WI38 (cell line): Measurements from ENCODE around the gene CDO1.
"Not testable (repeated sequence)": the region's sequence is repeated elsewhere in the genome, so short reads cannot be mapped to it uniquely, and the experiment has no call there.

Source experiments
- H3K4me3 ChIP-seq: 2 replicates; pipeline ENCODE4 v1.5.1; 2011; ENCODE audit warnings: low read depth, mild to moderate bottlenecking, control low read depth, low read length
- TF ChIP-seq, protein P1 (sequence below): IDR thresholded peaks from 2 replicates; pipeline ENCODE4 v1.5.1; 2012; ENCODE audit warnings: low read depth, mild to moderate bottlenecking, control low read depth, low read length

CDO1 gene

DNA sequence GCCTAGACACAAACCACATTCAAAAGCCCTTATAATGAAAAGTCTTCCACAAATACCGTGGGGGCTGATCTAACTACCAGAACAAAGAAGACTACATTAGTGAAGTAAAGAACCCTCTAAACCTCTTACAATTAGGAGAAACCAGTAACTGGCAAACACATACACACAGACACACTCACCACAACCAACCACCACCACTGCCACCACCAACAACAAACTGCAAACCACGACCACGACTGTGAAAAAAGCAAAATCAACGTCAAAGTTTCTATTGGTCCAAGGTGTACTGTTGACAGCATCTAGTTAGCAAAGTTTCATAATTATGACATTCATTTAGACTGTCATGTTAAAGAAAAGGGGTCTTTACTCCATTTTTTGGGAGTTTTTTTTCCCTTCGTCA, 2.7 kb downstream of the CDO1 start:
- no peak overlapping the region for H3K4me3 ChIP-seq
- TF ChIP-seq, protein P1, sequence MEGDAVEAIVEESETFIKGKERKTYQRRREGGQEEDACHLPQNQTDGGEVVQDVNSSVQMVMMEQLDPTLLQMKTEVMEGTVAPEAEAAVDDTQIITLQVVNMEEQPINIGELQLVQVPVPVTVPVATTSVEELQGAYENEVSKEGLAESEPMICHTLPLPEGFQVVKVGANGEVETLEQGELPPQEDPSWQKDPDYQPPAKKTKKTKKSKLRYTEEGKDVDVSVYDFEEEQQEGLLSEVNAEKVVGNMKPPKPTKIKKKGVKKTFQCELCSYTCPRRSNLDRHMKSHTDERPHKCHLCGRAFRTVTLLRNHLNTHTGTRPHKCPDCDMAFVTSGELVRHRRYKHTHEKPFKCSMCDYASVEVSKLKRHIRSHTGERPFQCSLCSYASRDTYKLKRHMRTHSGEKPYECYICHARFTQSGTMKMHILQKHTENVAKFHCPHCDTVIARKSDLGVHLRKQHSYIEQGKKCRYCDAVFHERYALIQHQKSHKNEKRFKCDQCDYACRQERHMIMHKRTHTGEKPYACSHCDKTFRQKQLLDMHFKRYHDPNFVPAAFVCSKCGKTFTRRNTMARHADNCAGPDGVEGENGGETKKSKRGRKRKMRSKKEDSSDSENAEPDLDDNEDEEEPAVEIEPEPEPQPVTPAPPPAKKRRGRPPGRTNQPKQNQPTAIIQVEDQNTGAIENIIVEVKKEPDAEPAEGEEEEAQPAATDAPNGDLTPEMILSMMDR, result no peak

DNA sequence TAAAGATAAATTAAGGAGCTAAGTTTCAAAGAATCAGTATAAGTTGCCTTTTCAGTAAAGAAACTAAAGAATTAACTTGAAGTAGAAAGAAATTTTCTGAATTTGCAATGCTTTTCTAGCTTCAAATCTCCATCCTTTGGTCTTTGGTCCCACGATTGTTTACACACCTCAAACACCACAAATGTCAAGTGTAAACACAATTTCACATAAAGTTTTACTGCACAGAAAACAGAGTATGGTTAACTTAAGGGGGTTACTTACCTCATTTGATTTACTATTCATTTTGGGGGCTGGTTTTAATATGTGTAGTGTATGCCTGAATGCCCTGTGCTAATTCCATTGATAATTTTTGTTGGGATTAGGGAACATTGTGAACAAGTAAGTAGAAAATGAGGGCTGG, 4.1 kb downstream of the CDO1 start:
- TF ChIP-seq, protein P1, result no peak
- no peak overlapping the region for H3K4me3 ChIP-seq

DNA sequence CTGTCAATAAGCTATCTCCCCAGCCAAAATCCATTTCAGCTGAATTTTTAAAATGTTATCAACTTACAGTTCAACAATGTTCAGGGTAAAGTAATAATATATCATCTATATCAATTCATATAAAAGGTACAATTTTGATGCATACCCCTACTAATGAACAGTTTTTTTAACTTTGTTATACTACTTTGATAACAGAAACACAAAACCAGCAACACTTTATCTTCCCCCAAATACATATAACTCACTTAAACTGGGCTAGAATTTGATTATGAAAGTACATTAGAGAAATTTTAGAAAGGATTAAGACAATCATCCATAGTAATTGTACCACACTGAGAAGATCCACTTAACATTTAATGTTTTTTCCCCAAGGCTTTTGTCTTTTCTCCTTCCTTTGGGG, 5.1 kb downstream of the CDO1 start:
- TF ChIP-seq, protein P1, result no peak
- no peak overlapping the region for H3K4me3 ChIP-seq

- no peak overlapping the region for H3K4me3 ChIP-seq
- TF ChIP-seq, protein P1, result no peak
Measured at GRCh38 chr5:115810761-115811160, 5.7 kb downstream of the CDO1 start.

DNA sequence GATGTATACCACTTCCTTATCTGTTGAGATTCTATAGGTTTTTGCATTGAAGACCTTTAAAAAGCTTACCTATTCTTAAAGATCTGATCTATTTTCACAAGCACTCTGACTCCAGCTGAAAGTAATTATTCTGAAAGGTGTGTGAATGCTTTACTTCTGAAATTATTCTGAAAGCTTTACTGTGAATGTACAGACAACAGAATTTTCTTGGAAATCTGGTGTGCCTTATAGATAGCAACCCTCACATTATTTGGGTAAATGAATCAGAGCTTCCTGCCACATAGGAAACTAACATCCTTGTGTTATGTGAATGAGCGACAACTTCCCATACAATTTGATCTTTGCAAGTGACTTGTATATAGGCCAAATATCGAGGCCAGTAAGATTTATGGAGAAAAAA, 6.5 kb downstream of the CDO1 start:
- no peak overlapping the region for H3K4me3 ChIP-seq
- TF ChIP-seq, protein P1, result no peak

DNA sequence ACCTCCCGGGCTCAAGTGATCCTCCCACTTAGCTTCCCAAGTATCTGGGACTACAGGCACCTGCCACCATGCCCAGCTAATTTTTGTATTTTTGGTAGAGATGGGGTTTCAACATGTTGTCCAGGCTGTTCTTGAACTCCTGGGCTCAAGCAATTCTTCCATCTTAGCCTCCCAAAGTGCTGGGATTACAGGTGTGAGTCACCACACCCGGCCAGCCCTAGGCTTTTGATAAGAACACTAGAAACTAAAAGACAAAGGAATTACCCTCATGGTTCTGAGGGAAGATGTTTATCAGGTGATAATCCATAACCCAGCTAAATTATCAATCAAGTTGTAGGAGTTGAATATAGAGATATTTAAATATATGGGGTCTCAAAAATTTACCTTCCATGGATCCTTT, 8.4 kb downstream of the CDO1 start:
- H3K4me3 ChIP-seq, result not testable (repeated sequence)

- TF ChIP-seq, protein P1, result no peak
- no peak overlapping the region for H3K4me3 ChIP-seq
Measured at GRCh38 chr5:115807654-115808052, 8.8 kb downstream of the CDO1 start.

DNA sequence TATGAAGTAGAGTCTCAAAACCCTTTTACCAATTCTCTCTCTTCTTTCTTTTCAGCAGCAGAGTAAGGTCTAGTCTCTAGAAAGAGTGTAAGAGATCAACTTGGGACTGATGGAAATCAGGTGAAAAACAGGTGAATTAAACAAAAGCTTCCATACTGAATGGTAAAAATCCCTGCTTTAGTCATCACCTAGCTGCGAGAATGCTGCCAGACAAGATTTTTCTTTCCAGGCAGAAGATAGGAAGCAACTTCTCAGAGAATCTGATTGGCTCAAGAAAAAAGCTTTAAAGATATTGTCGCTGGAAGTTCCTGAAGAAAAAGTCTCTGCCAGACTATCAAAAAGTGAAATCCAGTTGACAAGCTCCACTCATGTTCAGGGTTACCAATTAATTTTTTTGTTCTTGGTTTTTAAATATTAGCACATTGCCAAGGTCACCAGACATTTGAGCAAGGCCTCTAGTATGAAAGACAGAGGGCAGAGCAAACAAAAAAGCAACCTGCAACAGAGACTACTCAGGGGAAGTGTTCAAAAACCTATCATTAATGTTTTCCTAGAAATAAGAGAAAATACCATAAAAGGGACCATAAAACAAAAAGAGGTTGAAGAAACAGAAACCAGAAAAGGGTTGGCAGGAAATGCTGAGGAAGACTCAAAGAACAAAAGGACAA, 9.3 kb downstream of the CDO1 start:
- H3K4me3 ChIP-seq, result no peak overlapping the region
- TF ChIP-seq, protein P1, result no peak
